Naive thymus-derived CD8-positive, alpha-beta T cell (primary cell): ENCODE results near the gene DCAF7. TPM values are rescaled to one million over a fixed set of nuclear protein-coding genes. Genes with fewer than 3 reads are reported as not detected.

Experiments used
- ATAC-seq, 2 donors: fragments of 150-1000 bp; cut with Tn5 transposase in 1 of 2; sonication (Bioruptor Pico), chemical (Tn5 transposase) in 1 of 2; 1 replicate in 1 of 2; 2 replicates in 1 of 2; pipeline ENCODE4 v1.10.0; 2021; ENCODE audit warnings: mild to moderate bottlenecking in 2 of 2, moderate library complexity in 2 of 2
- POLR2A ChIA-PET: fragments of 350-600 bp; sonication (Branson Sonifier 250); formaldehyde crosslinking; loops from one replicate; lab custom pipeline; 2021; ENCODE audit warnings: antibody characterized with exemption; lab: Charles Lee
- DNase-seq, 10 donors: peaks; one replicate each; pipeline versions ENCODE4 v3.0.0 to v3.0.0-alpha.2; 2020 to 2022
- H3K27ac Mint-ChIP-seq, 10 donors: one replicate each; pipeline ENCODE4 v1.8.0; 2020 to 2022; ENCODE audit warnings: mild to moderate bottlenecking in 10 of 10, mixed read lengths in 10 of 10, moderate library complexity in 4 of 10, inconsistent platforms in 1 of 10
- H3K27me3 Mint-ChIP-seq, 5 donors: one replicate each; pipeline ENCODE4 v1.8.0; 2021 to 2022; ENCODE audit warnings: mixed read lengths in 5 of 5
- H3K36me3 Mint-ChIP-seq, 3 donors: one replicate each; pipeline ENCODE4 v1.8.0; 2020 to 2022; ENCODE audit warnings: mixed read lengths in 3 of 3, mild to moderate bottlenecking in 2 of 3, inconsistent platforms in 1 of 3
- H3K4me1 Mint-ChIP-seq, 4 donors: one replicate each; pipeline ENCODE4 v1.8.0; 2021 to 2022; ENCODE audit warnings: mixed read lengths in 4 of 4
- H3K4me3 Mint-ChIP-seq, 10 donors: one replicate each; pipeline ENCODE4 v1.8.0; 2020 to 2022; ENCODE audit warnings: mild to moderate bottlenecking in 10 of 10, mixed read lengths in 10 of 10, moderate library complexity in 6 of 10, inconsistent platforms in 1 of 10
- H3K9me3 Mint-ChIP-seq, 9 donors: one replicate each; pipeline ENCODE4 v1.8.0; 2020 to 2022; ENCODE audit warnings: mixed read lengths in 9 of 9, mild to moderate bottlenecking in 3 of 9, inconsistent platforms in 1 of 9, moderate library complexity in 1 of 9
- polyA plus RNA-seq, 3 donors: library from polyadenylated mRNA; unstranded; fragments of 300-500 nt; fragmentation: Illumina TruSeq; gene quantifications; one replicate each; pipeline ENCODE4 v1.2.3, GENCODE V29; 2021
- total RNA-seq, 8 experiments: library from RNA in 2 of 8; stranded (reverse) in 2 of 8; gene quantifications; one replicate each; pipeline ENCODE4 v1.2.3 and lab custom pipeline; 2021 to 2026

The DCAF7 gene
- total and polyA plus RNA-seq, 5 experiments from 2014 or later: 57.8 to 77.5 (median 75.6) TPM

GRCh38 chr17:63555500-63556156, 5.4 kb downstream of the DCAF7 start:
- peak overlapping the region in 5 of 10 donors; percentile 22 to 74 (median 30) for H3K4me3 Mint-ChIP-seq
- ATAC-seq: no peak
- peaks cover 0 to 18% (median 7%) of the 10 kb centered on the region in 3 donors for H3K36me3 Mint-ChIP-seq
- H3K4me1 Mint-ChIP-seq: peaks cover 32 to 85% (median 79%) of the 10 kb centered on the region in 4 donors
- POLR2A ChIA-PET: no interaction called here
- no peak for DNase-seq
- no peaks in the 10 kb centered on the region for H3K27me3 Mint-ChIP-seq
- H3K27ac Mint-ChIP-seq: peak overlapping the region in 6 of 10 donors; percentile 1 to 82 (median 39)
- no peaks in the 10 kb centered on the region for H3K9me3 Mint-ChIP-seq

- no peaks in the 10 kb centered on the region for H3K27me3 Mint-ChIP-seq
- no peaks in the 10 kb centered on the region for H3K9me3 Mint-ChIP-seq
- POLR2A ChIA-PET: interaction anchor here (0.7 kb wide), 1 partner anchor 756 kb away, joined by 3 read pairs; no protein-coding TSS in a partner anchor
- H3K36me3 Mint-ChIP-seq: peaks cover 0 to 16% (median 7%) of the 10 kb centered on the region in 3 donors
- peaks cover 35 to 86% (median 80%) of the 10 kb centered on the region in 4 donors for H3K4me1 Mint-ChIP-seq
- H3K4me3 Mint-ChIP-seq: peak overlapping the region in 2 of 10 donors; percentile 3 to 11
- no peak for DNase-seq
- ATAC-seq: no peak
- peak overlapping the region in 5 of 10 donors; percentile 5 to 70 (median 30) for H3K27ac Mint-ChIP-seq
These were observed 7.1 kb downstream of the DCAF7 start for GRCh38 chr17:63557416-63557815.

GRCh38 chr17:63558441-63558840, 8.2 kb downstream of the DCAF7 start:
- ATAC-seq (no peak), DNase-seq (no peak)
- Mint-ChIP-seq H3K9me3 (no peaks in the 10 kb centered on the region), H3K4me3 (no peak overlapping the region), H3K27me3 (no peaks in the 10 kb centered on the region), H3K36me3 (peaks cover 0 to 12% (median 5%) of the 10 kb centered on the region in 3 donors), H3K4me1 (peaks cover 34 to 85% (median 78%) of the 10 kb centered on the region in 4 donors), H3K27ac (peak overlapping the region in 3 of 10 donors; percentile 51 to 56 (median 53))
- POLR2A ChIA-PET: interaction anchor here (0.6 kb wide), 1 partner anchor 9 kb away, joined by 4 read pairs; no protein-coding TSS in a partner anchor

GRCh38 chr17:63561819-63562218, 11.5 kb downstream of the DCAF7 start:
- POLR2A ChIA-PET: no interaction called here
- no peaks in the 10 kb centered on the region for H3K27me3 Mint-ChIP-seq
- ATAC-seq: no peak

GRCh38 chr17:63563339-63563738, 13.1 kb downstream of the DCAF7 start:
- peak overlapping the region in 2 of 10 donors; percentile 51 to 62 for H3K27ac Mint-ChIP-seq

More at GRCh38 chr17:63561819-63562218, 11.5 kb downstream of the DCAF7 start:
- no peaks in the 10 kb centered on the region for H3K9me3 Mint-ChIP-seq
- H3K4me3 Mint-ChIP-seq: no peak overlapping the region
- H3K4me1 Mint-ChIP-seq: peaks cover 31 to 71% (median 67%) of the 10 kb centered on the region in 4 donors
- H3K36me3 Mint-ChIP-seq: peaks cover 0 to 24% (median 7%) of the 10 kb centered on the region in 3 donors
- peak overlapping the region in 7 of 10 donors; percentile 24 to 55 (median 45) for H3K27ac Mint-ChIP-seq
- no peak for DNase-seq

GRCh38 chr17:63564562-63564961, 14.3 kb downstream of the DCAF7 start:
- POLR2A ChIA-PET: no interaction called here
- H3K27me3 Mint-ChIP-seq: no peaks in the 10 kb centered on the region
- no peaks in the 10 kb centered on the region for H3K9me3 Mint-ChIP-seq
- DNase-seq (no peak), ATAC-seq (no peak)
- H3K36me3 Mint-ChIP-seq: peaks cover 0 to 31% (median 2%) of the 10 kb centered on the region in 3 donors
- no peak overlapping the region for H3K4me3 Mint-ChIP-seq
- H3K4me1 Mint-ChIP-seq: peaks cover 32 to 71% (median 66%) of the 10 kb centered on the region in 4 donors
- peak overlapping the region in 4 of 10 donors; percentile 7 to 60 (median 28) for H3K27ac Mint-ChIP-seq

More at GRCh38 chr17:63563339-63563738, 13.1 kb downstream of the DCAF7 start:
- ATAC-seq: no peak
- Mint-ChIP-seq H3K27me3 (no peaks in the 10 kb centered on the region), H3K4me3 (peak overlapping the region in 1 of 10 donors; percentile 42), H3K4me1 (peaks cover 27 to 69% (median 66%) of the 10 kb centered on the region in 4 donors), H3K9me3 (no peaks in the 10 kb centered on the region), H3K36me3 (peaks cover 0 to 21% (median 4%) of the 10 kb centered on the region in 3 donors)
- DNase-seq: no peak
- POLR2A ChIA-PET: no interaction called here

GRCh38 chr17:63567229-63567628, 17.0 kb downstream of the DCAF7 start:
- no peak overlapping the region for H3K4me3 Mint-ChIP-seq
- H3K9me3 Mint-ChIP-seq: no peaks in the 10 kb centered on the region
- peak overlapping the region in 2 of 10 donors; percentile 3 to 35 for H3K27ac Mint-ChIP-seq
- H3K36me3 Mint-ChIP-seq: peaks cover 0 to 38% (median 2%) of the 10 kb centered on the region in 3 donors
- POLR2A ChIA-PET: no interaction called here
- ATAC-seq: no peak
- no peaks in the 10 kb centered on the region for H3K27me3 Mint-ChIP-seq
- DNase-seq: no peak
- peaks cover 26 to 71% (median 66%) of the 10 kb centered on the region in 4 donors for H3K4me1 Mint-ChIP-seq

GRCh38 chr17:63568563-63568962, 18.3 kb downstream of the DCAF7 start:
- Mint-ChIP-seq H3K27me3 (no peaks in the 10 kb centered on the region), H3K27ac (peak overlapping the region in 1 of 10 donors; percentile 54), H3K36me3 (peaks cover 0 to 42% (median 2%) of the 10 kb centered on the region in 3 donors), H3K4me3 (no peak overlapping the region), H3K4me1 (peaks cover 23 to 71% (median 60%) of the 10 kb centered on the region in 4 donors), H3K9me3 (no peaks in the 10 kb centered on the region)
- POLR2A ChIA-PET: no interaction called here
- DNase-seq (no peak), ATAC-seq (no peak)

GRCh38 chr17:63571632-63572310, 21.5 kb downstream of the DCAF7 start:
- Mint-ChIP-seq H3K36me3 (peaks cover 0 to 39% (median 0%) of the 10 kb centered on the region in 3 donors), H3K27ac (peak overlapping the region in 8 of 10 donors; percentile 28 to 74 (median 61)), H3K4me3 (no peak overlapping the region), H3K27me3 (no peaks in the 10 kb centered on the region), H3K9me3 (no peaks in the 10 kb centered on the region), H3K4me1 (peaks cover 22 to 70% (median 56%) of the 10 kb centered on the region in 4 donors)
- POLR2A ChIA-PET: interaction anchor here (0.5 kb wide), 1 partner anchor 98 kb away, joined by 5 read pairs; no protein-coding TSS in a partner anchor
- ATAC-seq (no peak), DNase-seq (no peak)

GRCh38 chr17:63573634-63574033, 23.4 kb downstream of the DCAF7 start:
- Mint-ChIP-seq H3K36me3 (peaks cover 0 to 46% (median 0%) of the 10 kb centered on the region in 3 donors), H3K4me3 (peak overlapping the region in 1 of 10 donors; percentile 33), H3K27me3 (no peaks in the 10 kb centered on the region), H3K9me3 (no peaks in the 10 kb centered on the region), H3K27ac (peak overlapping the region in 4 of 10 donors; percentile 40 to 54 (median 46)), H3K4me1 (peaks cover 22 to 71% (median 45%) of the 10 kb centered on the region in 4 donors)
- no peak for ATAC-seq
- POLR2A ChIA-PET: no interaction called here
- DNase-seq: no peak

- Mint-ChIP-seq H3K4me1 (peaks cover 16 to 42% (median 22%) of the 10 kb centered on the region in 4 donors), H3K36me3 (peaks cover 0 to 71% (median 9%) of the 10 kb centered on the region in 3 donors), H3K4me3 (no peak overlapping the region), H3K27me3 (no peaks in the 10 kb centered on the region), H3K27ac (peak overlapping the region in 5 of 10 donors; percentile 9 to 82 (median 43)), H3K9me3 (no peaks in the 10 kb centered on the region)
- ATAC-seq: no peak
- POLR2A ChIA-PET: no interaction called here
- DNase-seq: no peak
These were observed 27.9 kb downstream of the DCAF7 start for GRCh38 chr17:63578027-63578768.

GRCh38 chr17:63578769-63579111, 28.5 kb downstream of the DCAF7 start:
- POLR2A ChIA-PET: interaction anchor here (1.0 kb wide), 1 partner anchor 29 kb away, joined by 3 read pairs; no protein-coding TSS in a partner anchor
- Mint-ChIP-seq H3K27ac (peak overlapping the region in 4 of 10 donors; percentile 1 to 68 (median 54)), H3K4me1 (peaks cover 15 to 40% (median 21%) of the 10 kb centered on the region in 4 donors), H3K36me3 (peaks cover 0 to 73% (median 10%) of the 10 kb centered on the region in 3 donors), H3K4me3 (peak overlapping the region in 1 of 10 donors; percentile 38), H3K27me3 (no peaks in the 10 kb centered on the region), H3K9me3 (no peaks in the 10 kb centered on the region)
- ATAC-seq (no peak), DNase-seq (no peak)
